Fibroblast of lung (primary cell): ENCODE results near the gene ARFRP1.

Source experiments
- EZH2 ChIP-seq: IDR thresholded peaks from 2 replicates; pipeline ENCODE4 v1.5.1; 2012; ENCODE audit warnings: low read length, control low read depth, mild to moderate bottlenecking; ENCODE audit errors: missing control alignments
- TF ChIP-seq, protein P1 (sequence below), 2 donors: IDR thresholded peaks in 1 of 2; conservative IDR thresholded peaks in 1 of 2; 1 replicate in 1 of 2; 2 replicates in 1 of 2; pipeline ENCODE4 v1.5.1; 2011 to 2012; ENCODE audit warnings: low read length in 2 of 2, control low read depth in 1 of 2, inconsistent platforms in 1 of 2, low read depth in 1 of 2, mild to moderate bottlenecking in 1 of 2

DNA sequence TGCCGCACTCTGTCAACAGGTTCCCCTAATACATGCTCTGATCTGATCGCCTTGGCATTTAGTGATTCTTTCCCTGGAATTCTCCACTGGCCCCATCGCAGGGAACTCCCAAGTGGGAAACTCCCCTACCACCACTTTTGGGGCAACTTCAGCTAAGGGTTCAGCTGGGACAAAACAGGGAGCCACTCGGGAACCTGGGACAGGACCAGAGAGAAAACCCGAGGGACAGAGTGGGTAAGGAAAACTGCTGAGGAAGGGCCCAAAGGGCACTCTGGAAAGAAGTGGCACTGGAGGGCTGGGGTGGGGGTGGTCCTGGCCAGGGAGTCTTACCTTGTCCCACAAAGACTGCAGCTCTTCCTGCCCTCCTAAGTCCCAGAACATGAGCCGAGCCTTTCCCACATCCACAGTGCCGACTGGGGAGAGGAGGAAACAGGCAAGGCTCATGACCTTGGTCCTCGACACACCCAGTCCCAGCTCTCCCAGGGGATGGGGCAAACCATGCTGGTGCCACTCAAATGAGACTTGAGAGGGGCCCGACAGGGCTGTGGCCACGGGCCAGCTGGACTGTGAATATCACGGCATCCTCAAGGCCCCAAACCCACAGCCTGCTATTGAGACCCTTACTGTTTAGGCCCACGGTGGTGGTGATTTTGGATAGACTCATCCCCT is 1.6 kb downstream of the ARFRP1 start:
- TF ChIP-seq, protein P1, sequence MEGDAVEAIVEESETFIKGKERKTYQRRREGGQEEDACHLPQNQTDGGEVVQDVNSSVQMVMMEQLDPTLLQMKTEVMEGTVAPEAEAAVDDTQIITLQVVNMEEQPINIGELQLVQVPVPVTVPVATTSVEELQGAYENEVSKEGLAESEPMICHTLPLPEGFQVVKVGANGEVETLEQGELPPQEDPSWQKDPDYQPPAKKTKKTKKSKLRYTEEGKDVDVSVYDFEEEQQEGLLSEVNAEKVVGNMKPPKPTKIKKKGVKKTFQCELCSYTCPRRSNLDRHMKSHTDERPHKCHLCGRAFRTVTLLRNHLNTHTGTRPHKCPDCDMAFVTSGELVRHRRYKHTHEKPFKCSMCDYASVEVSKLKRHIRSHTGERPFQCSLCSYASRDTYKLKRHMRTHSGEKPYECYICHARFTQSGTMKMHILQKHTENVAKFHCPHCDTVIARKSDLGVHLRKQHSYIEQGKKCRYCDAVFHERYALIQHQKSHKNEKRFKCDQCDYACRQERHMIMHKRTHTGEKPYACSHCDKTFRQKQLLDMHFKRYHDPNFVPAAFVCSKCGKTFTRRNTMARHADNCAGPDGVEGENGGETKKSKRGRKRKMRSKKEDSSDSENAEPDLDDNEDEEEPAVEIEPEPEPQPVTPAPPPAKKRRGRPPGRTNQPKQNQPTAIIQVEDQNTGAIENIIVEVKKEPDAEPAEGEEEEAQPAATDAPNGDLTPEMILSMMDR (conservative IDR thresholded peaks at IDR 0.05 in 1 of 2, IDR thresholded peaks at IDR 0.05 in 1 of 2; ENCODE audit: low read depth in 1 of 2, low read length in 2 of 2) = no peak
- no peak for TF ChIP-seq EZH2
